ENCODE results near the gene ZPBP2. TPM values are rescaled to one million over a fixed set of nuclear protein-coding genes. Genes with fewer than 3 reads are reported as not detected.

Gene ZPBP2
- total RNA-seq, 1 experiment from 2014 or later, result not detected

DNA sequence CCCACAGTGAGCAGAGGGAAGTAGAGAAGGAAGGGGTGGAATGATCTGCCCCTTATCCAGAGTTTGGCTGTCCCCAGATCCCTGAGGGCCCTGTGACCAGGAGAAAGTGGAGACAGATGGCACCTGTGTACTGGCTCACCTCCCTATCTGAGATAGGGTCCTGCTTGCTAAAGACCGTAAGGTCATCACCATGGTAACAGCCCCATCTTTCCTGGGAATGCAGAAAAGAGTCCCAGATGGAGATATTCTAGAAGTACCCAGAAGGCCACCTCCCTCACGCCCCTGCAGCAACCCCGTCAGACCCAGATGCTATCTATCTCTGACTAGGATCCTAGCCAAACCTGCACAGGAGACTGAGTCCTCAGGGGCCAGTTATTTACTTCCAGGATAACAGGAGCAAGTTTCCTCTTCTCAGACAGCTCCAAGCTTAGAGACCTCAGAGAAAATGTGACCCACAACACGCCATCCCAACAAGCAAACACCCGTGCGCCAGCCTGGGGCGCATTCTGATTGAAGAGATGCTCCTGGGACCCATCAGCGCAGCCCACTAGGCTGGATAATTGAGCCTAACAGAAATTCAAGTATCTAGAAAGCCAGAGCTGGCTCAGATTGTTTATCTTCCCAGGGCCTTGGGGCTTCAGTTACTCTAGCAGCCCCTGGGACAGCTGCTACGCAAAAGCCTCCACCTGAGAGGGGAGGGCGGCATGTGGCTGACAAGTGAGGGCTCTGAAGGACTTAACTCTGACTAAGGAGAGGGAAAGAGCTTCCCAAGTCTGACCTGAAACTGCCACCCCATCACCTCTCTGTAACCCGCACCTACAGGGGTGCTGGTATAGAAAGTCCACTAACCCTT lies 57.5 kb downstream of the ZPBP2 start:
- ATAC-seq (no peak), DNase-seq (ENCODE audit: low read depth, low spot score) (no peak)
- Histone ChIP-seq H3K4me1 (ENCODE audit: control insufficient read depth, insufficient read depth, low read length) (peaks cover 36% of the 10 kb centered on the region), H3K4me3 (ENCODE audit: low read depth in 2 of 2, low read length in 2 of 2) (no peak overlapping the region; a peak in 1 of 4 replicates), H3K9me3 (ENCODE audit: control insufficient read depth, insufficient read depth, low read depth, low read length) (no peaks in the 10 kb centered on the region), H3K27me3 (ENCODE audit: control insufficient read depth, insufficient read depth, low read length) (no peaks in the 10 kb centered on the region), H3K36me3 (ENCODE audit: control insufficient read depth, insufficient read depth, low read length) (no peaks in the 10 kb centered on the region; the same call in 1 of the 2 replicates), H3K27ac (ENCODE audit: low read length) (no peak overlapping the region)
- TF ChIP-seq SIN3A (IDR thresholded peaks at IDR 0.05; ENCODE audit: borderline replicate concordance, insufficient read depth, low read depth, low read length) (no peak), TCF7L2 (IDR thresholded peaks at IDR 0.05; ENCODE audit: low read depth, low read length) (no peak), CTCF (IDR thresholded peaks at IDR 0.05) (no peak), POLR2AphosphoS5 (IDR thresholded peaks at IDR 0.05; ENCODE audit: low read depth, low read length) (no peak)
- BruUV-seq (replicated peaks), result no TSS peak
- in situ Hi-C loops (cut with HindIII; ENCODE audit: low pct_unique_long_range_greater_than_20kb, low sequenced_read_pairs), result no loop called here
- intact Hi-C loops (cut with micrococcal nuclease; ENCODE audit: unreplicated experiment), result no loop called here
- ChIA-PET CTCF (no interaction called here), POLR2A (no interaction called here)

DNA sequence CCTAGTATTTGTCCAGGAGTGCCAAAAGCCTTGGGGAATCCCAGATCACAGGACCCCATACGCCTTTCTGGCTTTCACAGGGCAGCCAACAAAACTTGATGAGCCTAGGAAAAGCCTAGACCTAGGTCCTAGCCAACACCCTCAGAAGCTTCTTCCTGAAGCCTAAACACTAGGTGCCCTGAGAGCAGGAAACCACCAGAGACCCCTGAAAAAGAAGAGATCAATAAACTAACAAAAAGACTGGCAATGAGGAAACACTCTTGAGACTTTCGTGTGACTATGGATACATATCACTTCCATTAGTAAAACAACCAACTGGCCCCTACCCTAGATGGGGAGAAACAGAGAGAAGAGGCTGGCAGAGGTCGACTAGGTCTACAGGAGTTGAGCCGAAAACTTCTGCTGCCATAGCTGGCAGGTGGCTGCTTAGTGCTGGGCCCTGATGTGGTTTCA lies 58.2 kb downstream of the ZPBP2 start:
- H3K36me3 ChIP-seq (ENCODE audit: control insufficient read depth, insufficient read depth, low read length), result no peaks in the 10 kb centered on the region; the same call in 1 of the 2 replicates
- H3K4me1 ChIP-seq (ENCODE audit: control insufficient read depth, insufficient read depth, low read length), result peaks cover 36% of the 10 kb centered on the region
- H3K4me3 ChIP-seq (ENCODE audit: low read depth in 2 of 2, low read length in 2 of 2), result peak overlapping the region; percentile 63 to 77; a peak in 3 of 4 replicates
- intact Hi-C loops (cut with micrococcal nuclease; ENCODE audit: unreplicated experiment), result no loop called here
- H3K27me3 ChIP-seq (ENCODE audit: control insufficient read depth, insufficient read depth, low read length), result no peaks in the 10 kb centered on the region
- no peak for TF ChIP-seq POLR2AphosphoS5 (IDR thresholded peaks at IDR 0.05; ENCODE audit: low read depth, low read length)
- TF ChIP-seq TCF7L2 (IDR thresholded peaks at IDR 0.05; ENCODE audit: low read depth, low read length), result no peak
- TF ChIP-seq SIN3A (IDR thresholded peaks at IDR 0.05; ENCODE audit: borderline replicate concordance, insufficient read depth, low read depth, low read length), result no peak
- no peak for TF ChIP-seq REST (IDR thresholded peaks at IDR 0.05; ENCODE audit: insufficient read depth in 1 of 2, low read depth in 2 of 2, low read length in 1 of 2)
- no peak for TF ChIP-seq CTCF (IDR thresholded peaks at IDR 0.05)
- H3K9me3 ChIP-seq (ENCODE audit: control insufficient read depth, insufficient read depth, low read depth, low read length), result no peaks in the 10 kb centered on the region
- in situ Hi-C loops (cut with HindIII; ENCODE audit: low pct_unique_long_range_greater_than_20kb, low sequenced_read_pairs), result no loop called here
- DNase-seq (ENCODE audit: low read depth, low spot score) (no peak), ATAC-seq (no peak)
- ChIA-PET CTCF (no interaction called here), POLR2A (no interaction called here)
- BruUV-seq (replicated peaks), result no TSS peak
- 0 out of 2 replicates have a peak overlapping the region, but pooled peaks have one; percentile 1 for H3K27ac ChIP-seq (ENCODE audit: low read length)

Data from Panc1 (cell line).